MM.1S (cell line): ENCODE results near the gene CDH4.
"Not testable (repeated sequence)": the region's sequence is repeated elsewhere in the genome, so short reads cannot be mapped to it uniquely, and the experiment has no call there.

Experiments
- EZH2 ChIP-seq: fragments of 300-600 bp; sonication (generic); optimal IDR thresholded peaks from 2 replicates; pipeline ENCODE3; 2017; ENCODE audit warnings: low read depth, mild to moderate bottlenecking, antibody characterized with exemption, low read length, mixed read lengths
- EZH2phosphoT487 ChIP-seq: fragments of 300-600 bp; sonication (generic); IDR thresholded peaks from 2 replicates; pipeline ENCODE4 v1.6.1; 2018; ENCODE audit warnings: antibody characterized with exemption, low read length
- TF ChIP-seq, protein P1 (sequence below): fragments of 300-600 bp; sonication (generic); IDR thresholded peaks from 2 replicates; pipeline ENCODE4 v1.5.1; 2016; ENCODE audit warnings: antibody characterized with exemption, low read length, mixed read lengths

DNA sequence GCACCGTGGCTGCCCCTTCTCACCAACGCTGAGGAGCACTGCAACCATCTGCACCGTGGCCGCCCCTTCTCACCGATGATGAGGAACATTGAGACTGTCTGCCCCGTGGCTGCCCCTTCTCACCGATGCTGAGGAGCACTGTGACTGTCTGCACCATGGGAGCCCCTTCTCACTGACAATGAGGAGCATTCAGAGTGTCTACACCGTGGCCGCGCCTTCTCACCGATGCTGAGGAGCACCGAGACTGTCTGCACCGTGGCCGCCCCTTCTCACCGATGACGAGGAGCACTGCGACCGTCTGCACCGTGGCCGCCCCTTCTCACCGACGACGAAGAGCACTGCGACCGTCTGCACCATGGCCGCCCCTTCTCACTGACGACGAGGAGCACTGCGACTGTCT, 693.4 kb downstream of the CDH4 start:
- TF ChIP-seq, protein P1, sequence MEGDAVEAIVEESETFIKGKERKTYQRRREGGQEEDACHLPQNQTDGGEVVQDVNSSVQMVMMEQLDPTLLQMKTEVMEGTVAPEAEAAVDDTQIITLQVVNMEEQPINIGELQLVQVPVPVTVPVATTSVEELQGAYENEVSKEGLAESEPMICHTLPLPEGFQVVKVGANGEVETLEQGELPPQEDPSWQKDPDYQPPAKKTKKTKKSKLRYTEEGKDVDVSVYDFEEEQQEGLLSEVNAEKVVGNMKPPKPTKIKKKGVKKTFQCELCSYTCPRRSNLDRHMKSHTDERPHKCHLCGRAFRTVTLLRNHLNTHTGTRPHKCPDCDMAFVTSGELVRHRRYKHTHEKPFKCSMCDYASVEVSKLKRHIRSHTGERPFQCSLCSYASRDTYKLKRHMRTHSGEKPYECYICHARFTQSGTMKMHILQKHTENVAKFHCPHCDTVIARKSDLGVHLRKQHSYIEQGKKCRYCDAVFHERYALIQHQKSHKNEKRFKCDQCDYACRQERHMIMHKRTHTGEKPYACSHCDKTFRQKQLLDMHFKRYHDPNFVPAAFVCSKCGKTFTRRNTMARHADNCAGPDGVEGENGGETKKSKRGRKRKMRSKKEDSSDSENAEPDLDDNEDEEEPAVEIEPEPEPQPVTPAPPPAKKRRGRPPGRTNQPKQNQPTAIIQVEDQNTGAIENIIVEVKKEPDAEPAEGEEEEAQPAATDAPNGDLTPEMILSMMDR, result not testable (repeated sequence)
- not testable (repeated sequence) for TF ChIP-seq EZH2, EZH2phosphoT487
